ENCODE data around the gene TMEM181.
A peak's percentile ranks its signal among the peaks of the same experiment; 100 is the strongest.

GRCh38 chr6:158595223-158595622 lies 35.3 kb downstream of the TMEM181 start:
- TF ChIP-seq CTCF (IDR thresholded peaks at IDR 0.05; ENCODE audit: insufficient read depth, low read length) (peak; percentile 8), REST (IDR thresholded peaks at IDR 0.05; ENCODE audit: insufficient replicate concordance, low read depth) (no peak), POLR2AphosphoS5 (IDR thresholded peaks at IDR 0.05; ENCODE audit: low read depth) (no peak), GABPA (IDR thresholded peaks at IDR 0.05; ENCODE audit: low read depth) (no peak), SPI1 (IDR thresholded peaks at IDR 0.05; ENCODE audit: borderline replicate concordance, low read depth) (no peak)

All from HL-60 (cell line).